Measurements from ENCODE around the gene ATAD3B. TPM values are rescaled to one million over a fixed set of nuclear protein-coding genes. Genes with fewer than 3 reads are reported as not detected.
"Not testable (repeated sequence)": the region's sequence is repeated elsewhere in the genome, so short reads cannot be mapped to it uniquely, and the experiment has no call there.

The ATAD3B gene
- total RNA-seq, 2 donors from 2014 or later = 15.4 to 30.9 TPM

GRCh38 chr1:1440262-1441001 is 31.1 kb upstream of the ATAD3B start:
- no peaks in the 10 kb centered on the region for H3K27me3 ChIP-seq (replicated peaks; ENCODE audit: insufficient read depth)
- H3K36me3 ChIP-seq = no peaks in the 10 kb centered on the region
- no peak for DNase-seq (ENCODE audit: low spot score)
- no peak for TF ChIP-seq CTCF (IDR thresholded peaks at IDR 0.05)
- H3K9me3 ChIP-seq = no peaks in the 10 kb centered on the region
- H3K4me3 ChIP-seq = no peak overlapping the region
- peaks cover 4 to 14% of the 10 kb centered on the region in 2 donors for H3K4me1 ChIP-seq (ENCODE audit: control insufficient read depth in 1 of 2, low read depth in 2 of 2)
- ATAC-seq (ENCODE audit: insufficient number of reproducible peaks, low FRiP score, low read depth) = no peak
- H3K27ac ChIP-seq = no peak overlapping the region

GRCh38 chr1:1441002-1441888 is 30.3 kb upstream of the ATAD3B start:
- H3K36me3 ChIP-seq = no peaks in the 10 kb centered on the region
- no peaks in the 10 kb centered on the region for H3K27me3 ChIP-seq (replicated peaks; ENCODE audit: insufficient read depth)
- H3K4me3 ChIP-seq = no peak overlapping the region
- DNase-seq (ENCODE audit: low spot score) (no peak), ATAC-seq (ENCODE audit: insufficient number of reproducible peaks, low FRiP score, low read depth) (no peak)
- peak; percentile 75 for TF ChIP-seq CTCF (IDR thresholded peaks at IDR 0.05)
- H3K4me1 ChIP-seq (ENCODE audit: control insufficient read depth in 1 of 2, low read depth in 2 of 2) = peaks cover under 1 to 9% of the 10 kb centered on the region in 2 donors
- no peak overlapping the region for H3K27ac ChIP-seq
- H3K9me3 ChIP-seq = no peaks in the 10 kb centered on the region

DNA sequence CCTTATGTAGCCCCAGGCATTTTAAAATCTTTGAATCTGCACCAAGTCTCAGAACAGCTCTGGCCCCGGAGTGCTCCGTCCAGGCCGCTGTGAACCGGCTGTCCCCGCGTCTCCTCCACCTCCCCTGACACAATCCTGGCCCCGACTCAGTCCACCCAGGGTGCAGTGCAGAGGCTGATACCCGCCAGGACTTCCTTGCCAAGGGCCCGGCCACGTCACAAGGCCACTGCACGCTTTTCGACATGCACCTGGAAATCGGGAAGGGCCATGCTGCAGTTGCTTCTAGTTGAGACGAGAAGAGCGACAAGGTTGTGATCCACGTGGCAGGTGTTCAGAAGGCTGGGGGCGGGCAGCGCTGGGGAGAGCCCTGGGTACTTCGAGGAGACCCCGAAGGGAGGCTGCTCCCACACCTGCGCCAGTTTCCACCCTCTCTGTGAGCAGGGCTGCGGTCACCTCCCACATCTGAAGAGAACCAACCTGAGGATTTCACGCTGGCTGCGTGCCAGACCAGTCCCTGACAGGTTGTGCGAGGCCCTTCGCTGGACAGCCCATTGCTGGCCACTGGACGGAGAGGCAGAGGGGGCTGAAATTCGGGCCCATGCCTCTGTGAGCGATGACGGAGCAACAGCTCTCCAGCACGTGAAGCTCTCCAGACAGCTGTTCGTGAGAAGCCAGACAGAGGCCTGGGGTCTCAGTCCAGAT is 29.3 kb upstream of the ATAD3B start:
- H3K27me3 ChIP-seq (replicated peaks; ENCODE audit: insufficient read depth) = no peaks in the 10 kb centered on the region
- DNase-seq (ENCODE audit: low spot score) = no peak
- peaks cover 0 to 2% of the 10 kb centered on the region in 2 donors for H3K4me1 ChIP-seq (ENCODE audit: control insufficient read depth in 1 of 2, low read depth in 2 of 2)
- no peaks in the 10 kb centered on the region for H3K9me3 ChIP-seq
- H3K4me3 ChIP-seq = no peak overlapping the region
- H3K27ac ChIP-seq = no peak overlapping the region
- TF ChIP-seq CTCF (IDR thresholded peaks at IDR 0.05) = no peak
- ATAC-seq (ENCODE audit: insufficient number of reproducible peaks, low FRiP score, low read depth) = no peak
- H3K36me3 ChIP-seq = no peaks in the 10 kb centered on the region

DNA sequence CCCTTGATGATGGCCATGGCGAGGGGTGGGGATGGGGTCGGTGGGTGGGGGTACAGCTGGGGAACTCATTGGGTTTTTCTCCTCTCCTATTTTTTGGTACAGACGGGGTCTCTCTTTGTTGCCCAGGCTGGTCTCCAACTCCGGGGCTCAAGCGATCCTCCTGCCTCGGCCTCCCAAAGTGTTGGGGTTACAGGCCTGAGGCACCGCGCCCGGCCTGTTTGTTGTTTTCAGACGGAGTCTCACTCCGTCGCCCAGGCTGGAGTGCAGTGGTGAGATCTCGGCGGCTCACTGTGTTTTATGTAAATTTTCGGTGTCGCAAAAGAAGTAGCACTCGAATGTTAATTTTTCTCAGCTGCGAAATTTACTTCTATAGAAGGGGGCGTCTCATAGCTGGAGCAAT is 24.9 kb upstream of the ATAD3B start:
- DNase-seq (ENCODE audit: low spot score); H3K4me3 ChIP-seq; H3K9me3 ChIP-seq; H3K27me3 ChIP-seq (replicated peaks; ENCODE audit: insufficient read depth); H3K36me3 ChIP-seq; H3K4me1 ChIP-seq (ENCODE audit: control insufficient read depth in 1 of 2, low read depth in 2 of 2); ATAC-seq (ENCODE audit: insufficient number of reproducible peaks, low FRiP score, low read depth); H3K27ac ChIP-seq: not testable (repeated sequence)

GRCh38 chr1:1449099-1449739 is 22.3 kb upstream of the ATAD3B start, which contains the start of gene ATAD3C:
ATAD3C (plus strand) TSS chr1:1449689; CDS start chr1:1450684, 995 bp downstream.
- TF ChIP-seq CTCF (IDR thresholded peaks at IDR 0.05) = no peak
- ATAC-seq (ENCODE audit: insufficient number of reproducible peaks, low FRiP score, low read depth) (no peak), DNase-seq (ENCODE audit: low spot score) (no peak)
- Histone ChIP-seq H3K27me3 (replicated peaks; ENCODE audit: insufficient read depth) (no peaks in the 10 kb centered on the region), H3K4me3 (no peak within 1 kb of the TSS), H3K27ac (no peak within 1 kb of the TSS), H3K4me1 (ENCODE audit: control insufficient read depth in 1 of 2, low read depth in 2 of 2) (no peaks in the 10 kb centered on the region), H3K9me3 (no peaks in the 10 kb centered on the region), H3K36me3 (no peaks in the 10 kb centered on the region)

DNA sequence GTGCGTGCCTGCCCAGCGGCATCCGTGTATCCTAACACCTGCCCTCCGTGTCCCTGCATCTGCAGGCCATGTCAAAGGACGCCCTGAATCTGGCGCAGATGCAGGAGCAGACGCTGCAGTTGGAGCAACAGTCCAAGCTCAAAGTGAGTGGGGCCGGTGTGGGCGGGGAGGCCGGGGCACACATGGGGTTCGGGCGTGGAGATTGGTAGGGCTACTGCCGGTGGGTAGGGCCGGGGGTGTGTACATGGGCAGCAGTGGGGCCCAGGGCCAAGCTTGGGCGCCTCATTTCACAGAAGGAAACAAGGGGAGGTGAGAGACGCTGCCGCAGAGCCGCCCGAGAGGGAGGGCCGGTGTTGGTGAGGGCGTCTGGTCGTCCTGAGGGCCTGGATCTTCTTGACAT is 20.9 kb upstream of the ATAD3B start:
- not testable (repeated sequence) for H3K4me1 ChIP-seq (ENCODE audit: control insufficient read depth in 1 of 2, low read depth in 2 of 2); ATAC-seq (ENCODE audit: insufficient number of reproducible peaks, low FRiP score, low read depth); H3K27ac ChIP-seq; H3K27me3 ChIP-seq (replicated peaks; ENCODE audit: insufficient read depth); H3K36me3 ChIP-seq; H3K9me3 ChIP-seq; DNase-seq (ENCODE audit: low spot score); H3K4me3 ChIP-seq

Data from thoracic aorta (tissue), 2 donors.